GM12878 (cell line): Measurements from ENCODE around the gene LRRC61. TPM values are rescaled to one million over a fixed set of nuclear protein-coding genes. Genes with fewer than 3 reads are reported as not detected.

Source experiments
- ATAC-seq: fragments of 200-7000 bp; cut with Tn5 transposase; 3 replicates; pipeline ENCODE4 v1.9.1; 2020; ENCODE audit warnings: mild to moderate bottlenecking, moderate library complexity
- BruUV-seq: library from RNA; stranded (reverse); fragments of 400-500 nt; replicated peaks from 2 replicates; lab custom pipeline; 2021; lab: Mats Ljungman, UMichigan
- CTCF ChIA-PET: fragments of 300-600 bp; sonication (Branson Sonifier 250); formaldehyde crosslinking; extraction: SDS; loops from one replicate; lab custom pipeline; 2021; ENCODE audit warnings: inconsistent platforms; lab: Yijun Ruan, JAX
- POLR2A ChIA-PET: fragments of 350-600 bp; formaldehyde crosslinking; extraction: SDS; loops from one replicate; lab custom pipeline; 2021; ENCODE audit warnings: inconsistent platforms; lab: Charles Lee
- RAD21 ChIA-PET: fragments of 300-600 bp; sonication (Branson Sonifier 250); formaldehyde crosslinking; loops from one replicate; lab custom pipeline; 2023; ENCODE audit warnings: antibody characterized with exemption; ENCODE audit not compliant: unreplicated experiment; lab: Charles Lee
- SMC1A ChIA-PET: fragments of 300-600 bp; sonication (Branson Sonifier 250); formaldehyde crosslinking; loops from one replicate; lab custom pipeline; 2023; ENCODE audit not compliant: unreplicated experiment, uncharacterized antibody; lab: Charles Lee
- DNase-seq: peaks from one replicate; pipeline ENCODE4 v3.0.0-alpha.2; 2011; ENCODE audit warnings: low read depth, low spot score
- FAIRE-seq: peaks from 3 replicates; lab custom pipeline; 2011; peaks lifted over from hg19 to GRCh38; lab: Jason Lieb, UNC
- H2AFZ ChIP-seq: 2 replicates; pipeline ENCODE4 v1.6.0; 2011; ENCODE audit warnings: low read depth, low read length, control low read depth; ENCODE audit not compliant: control insufficient read depth
- H3K27ac ChIP-seq: 2 replicates; pipeline ENCODE4 v1.5.1; 2011; ENCODE audit warnings: control low read depth; ENCODE audit not compliant: control insufficient read depth, insufficient read depth
- H3K27me3 ChIP-seq, 2 experiments: replicated peaks in 1 of 2; 2 replicates each; pipeline versions ENCODE4 v1.6.0 to v1.6.1; 2011; ENCODE audit warnings: low read length in 1 of 2; ENCODE audit not compliant: control insufficient read depth in 2 of 2, insufficient read depth in 2 of 2
- H3K36me3 ChIP-seq, 2 experiments: 2 replicates each; pipeline ENCODE4 v1.5.1; 2011; ENCODE audit warnings: low read length in 1 of 2; ENCODE audit not compliant: control insufficient read depth in 2 of 2, insufficient read depth in 2 of 2
- H3K4me1 ChIP-seq: 2 replicates; pipeline ENCODE4 v1.6.1; 2011; ENCODE audit warnings: mild to moderate bottlenecking, low read length, moderate library complexity, mixed read lengths; ENCODE audit not compliant: control insufficient read depth, insufficient read depth
- H3K4me2 ChIP-seq: 2 replicates; pipeline ENCODE4 v1.6.0; 2011; ENCODE audit warnings: control low read depth; ENCODE audit not compliant: control insufficient read depth, insufficient read depth
- H3K4me3 ChIP-seq: fragments of 200-600 bp; sonication (generic); 2 replicates; pipeline ENCODE4 v1.5.1; 2016
- H3K79me2 ChIP-seq: 2 replicates; pipeline ENCODE4 v1.6.0; 2011; ENCODE audit warnings: low read length; ENCODE audit not compliant: control insufficient read depth, insufficient read depth
- H3K9ac ChIP-seq: 2 replicates; pipeline ENCODE4 v1.8.0; 2011; ENCODE audit warnings: low read length, control low read depth, mixed read lengths; ENCODE audit not compliant: control insufficient read depth, insufficient read depth
- H3K9me3 ChIP-seq: replicated peaks from 3 replicates; pipeline ENCODE4 v1.5.1; 2011; ENCODE audit warnings: mild to moderate bottlenecking, low read length; ENCODE audit not compliant: control insufficient read depth, insufficient read depth
- H4K20me1 ChIP-seq: 2 replicates; pipeline ENCODE4 v1.6.0; 2011; ENCODE audit not compliant: control insufficient read depth, insufficient read depth
- FOXK2 ChIP-seq: fragments of 450-650 bp; IDR thresholded peaks from 2 replicates; pipeline ENCODE4 v1.6.1; 2017; ENCODE audit warnings: mild to moderate bottlenecking, moderate library complexity
- JUNB ChIP-seq: IDR thresholded peaks from 2 replicates; pipeline ENCODE4 v1.6.1; 2016; ENCODE audit warnings: antibody characterized with exemption, mild to moderate bottlenecking
- JUND ChIP-seq: IDR thresholded peaks from 2 replicates; pipeline ENCODE4 v1.6.1; 2012; ENCODE audit warnings: low read depth, mild to moderate bottlenecking, low read length, improper control_type of control experiment, moderate library complexity
- NR2F1 ChIP-seq: fragments of 450-650 bp; conservative IDR thresholded peaks from 2 replicates; pipeline ENCODE4 v1.6.1; 2017; ENCODE audit warnings: mild to moderate bottlenecking
- SIX5 ChIP-seq: IDR thresholded peaks from 2 replicates; pipeline ENCODE4 v1.6.1; 2011; ENCODE audit warnings: mild to moderate bottlenecking, low read depth, low read length, moderate library complexity; ENCODE audit not compliant: severe bottlenecking
- SMAD5 ChIP-seq: IDR thresholded peaks from 2 replicates; pipeline ENCODE4 v1.6.1; 2016; ENCODE audit warnings: antibody characterized with exemption, low read depth
- SPI1 ChIP-seq: IDR thresholded peaks from 2 replicates; pipeline ENCODE4 v1.6.1; 2011; ENCODE audit warnings: low read depth, mild to moderate bottlenecking, low read length, moderate library complexity, borderline replicate concordance; ENCODE audit not compliant: insufficient read depth
- TAF1 ChIP-seq: IDR thresholded peaks from 2 replicates; pipeline ENCODE4 v1.6.1; 2011; ENCODE audit warnings: mild to moderate bottlenecking, low read depth, low read length, borderline replicate concordance
- WGBS: methylation state at CpG from one replicate; pipeline ENCODE4 v1.1.6; 2016; ENCODE audit warnings: low lambda C conversion rate; ENCODE audit not compliant: insufficient replicate concordance, insufficient coverage; ENCODE audit errors: missing lambda C conversion rate; 5-methylcytosine and 5-hydroxymethylcytosine counted together
- in situ Hi-C: fragments of 300-500 bp; cut with MboI; formaldehyde crosslinking; loops from 9 replicates; pipeline ENCODE4 v1.14.3; 2018; ENCODE audit warnings: mixed read lengths
- intact Hi-C: fragments of 100-400 bp; cut with micrococcal nuclease; formaldehyde crosslinking; loops from one replicate; pipeline ENCODE4 v1.14.2; 2022; ENCODE audit not compliant: unreplicated experiment
- polyA plus RNA-seq, 11 experiments: library from polyadenylated mRNA; depleted of rRNA in 4 of 11; unstranded in 6 of 11; stranded (reverse) in 5 of 11; fragments of >200 nt; fragmentation: Nextera tagmentation in 4 of 11; fragmentation: Illumina TruSeq in 1 of 11; extraction: Ambion mirVana in 4 of 11; extraction: Trizol in 1 of 11; gene quantifications; 1 replicate in 1 of 11; 2 replicates in 10 of 11; pipeline versions ENCODE4 v1.2.1 to v1.2.3, GENCODE V29; 2011 to 2016; ENCODE audit warnings: inconsistent platforms in 2 of 11, missing spikeins in 2 of 11, low read depth in 1 of 11
- total RNA-seq, 4 experiments: library from RNA; depleted of rRNA in 3 of 4; stranded (reverse); fragments of >200 nt in 3 of 4; fragmentation: Illumina TruSeq in 1 of 4; extraction: Trizol in 1 of 4; gene quantifications; 2 replicates each; pipeline versions ENCODE4 v1.2.1 to v1.2.3, GENCODE V29; 2013 to 2021
- TF ChIP-seq, protein P1 (sequence below): fragments of 450-650 bp; IDR thresholded peaks from 2 replicates; pipeline ENCODE4 v1.6.1; 2016; ENCODE audit warnings: mild to moderate bottlenecking
- TF ChIP-seq, protein P2 (sequence below): fragments of 450-650 bp; IDR thresholded peaks from 2 replicates; pipeline ENCODE4 v1.6.1; 2016; ENCODE audit warnings: mild to moderate bottlenecking
- TF ChIP-seq, protein P3 (sequence below): IDR thresholded peaks from 2 replicates; pipeline ENCODE4 v1.6.1; 2012; ENCODE audit warnings: low read depth, low read length, improper control_type of control experiment
- TF ChIP-seq, protein P4 (sequence below): IDR thresholded peaks from 2 replicates; pipeline ENCODE4 v1.6.1; 2012; ENCODE audit warnings: mild to moderate bottlenecking, low read depth, low read length

The LRRC61 gene
- total and polyA plus RNA-seq, 10 of the 15 experiments (the other 5 are each of a cell fraction or from before 2014, with no cell fraction given) = 1.4 to 54.2 (median 21.8) TPM

DNA sequence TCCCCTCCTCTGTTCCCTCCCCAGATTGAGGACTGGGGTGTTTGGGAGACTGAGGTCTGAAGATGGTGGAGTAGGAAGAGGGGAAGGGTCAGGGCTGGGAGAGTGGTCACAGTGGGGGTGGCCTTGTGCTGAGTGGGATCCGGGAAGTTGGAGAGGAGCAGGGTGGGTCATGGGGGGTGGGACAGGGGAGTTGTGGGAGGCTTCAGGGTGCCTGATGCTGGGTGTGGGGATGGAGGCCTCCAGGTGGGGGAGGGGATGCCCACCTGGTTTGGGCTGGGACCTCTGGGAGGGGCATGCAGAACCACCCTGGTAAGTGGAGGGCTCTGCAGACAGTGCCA, 58.6 kb downstream of the LRRC61 start:
- peak overlapping the region; percentile 82 for H3K4me2 ChIP-seq
- H3K4me1 ChIP-seq = peaks cover 64% of the 10 kb centered on the region
- no peaks in the 10 kb centered on the region for H3K9me3 ChIP-seq
- no CpG with 5 or more reads among the region's 1 CpG for WGBS
- RAD21 ChIA-PET = no interaction called here
- FAIRE-seq (no peak), DNase-seq (no peak), ATAC-seq (no peak)
- TF ChIP-seq SIX5 (no peak), SPI1 (no peak), SMAD5 (no peak), FOXK2 (no peak), TAF1 (no peak), NR2F1 (no peak), JUND (no peak), JUNB (no peak)
- TF ChIP-seq, protein P1, sequence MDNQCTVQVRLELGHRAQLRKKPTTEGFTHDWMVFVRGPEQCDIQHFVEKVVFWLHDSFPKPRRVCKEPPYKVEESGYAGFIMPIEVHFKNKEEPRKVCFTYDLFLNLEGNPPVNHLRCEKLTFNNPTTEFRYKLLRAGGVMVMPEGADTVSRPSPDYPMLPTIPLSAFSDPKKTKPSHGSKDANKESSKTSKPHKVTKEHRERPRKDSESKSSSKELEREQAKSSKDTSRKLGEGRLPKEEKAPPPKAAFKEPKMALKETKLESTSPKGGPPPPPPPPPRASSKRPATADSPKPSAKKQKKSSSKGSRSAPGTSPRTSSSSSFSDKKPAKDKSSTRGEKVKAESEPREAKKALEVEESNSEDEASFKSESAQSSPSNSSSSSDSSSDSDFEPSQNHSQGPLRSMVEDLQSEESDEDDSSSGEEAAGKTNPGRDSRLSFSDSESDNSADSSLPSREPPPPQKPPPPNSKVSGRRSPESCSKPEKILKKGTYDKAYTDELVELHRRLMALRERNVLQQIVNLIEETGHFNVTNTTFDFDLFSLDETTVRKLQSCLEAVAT = no peak
- TF ChIP-seq, protein P2, sequence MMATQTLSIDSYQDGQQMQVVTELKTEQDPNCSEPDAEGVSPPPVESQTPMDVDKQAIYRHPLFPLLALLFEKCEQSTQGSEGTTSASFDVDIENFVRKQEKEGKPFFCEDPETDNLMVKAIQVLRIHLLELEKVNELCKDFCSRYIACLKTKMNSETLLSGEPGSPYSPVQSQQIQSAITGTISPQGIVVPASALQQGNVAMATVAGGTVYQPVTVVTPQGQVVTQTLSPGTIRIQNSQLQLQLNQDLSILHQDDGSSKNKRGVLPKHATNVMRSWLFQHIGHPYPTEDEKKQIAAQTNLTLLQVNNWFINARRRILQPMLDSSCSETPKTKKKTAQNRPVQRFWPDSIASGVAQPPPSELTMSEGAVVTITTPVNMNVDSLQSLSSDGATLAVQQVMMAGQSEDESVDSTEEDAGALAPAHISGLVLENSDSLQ = no peak
- TF ChIP-seq, protein P3, sequence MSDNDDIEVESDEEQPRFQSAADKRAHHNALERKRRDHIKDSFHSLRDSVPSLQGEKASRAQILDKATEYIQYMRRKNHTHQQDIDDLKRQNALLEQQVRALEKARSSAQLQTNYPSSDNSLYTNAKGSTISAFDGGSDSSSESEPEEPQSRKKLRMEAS = no peak
- TF ChIP-seq, protein P4, sequence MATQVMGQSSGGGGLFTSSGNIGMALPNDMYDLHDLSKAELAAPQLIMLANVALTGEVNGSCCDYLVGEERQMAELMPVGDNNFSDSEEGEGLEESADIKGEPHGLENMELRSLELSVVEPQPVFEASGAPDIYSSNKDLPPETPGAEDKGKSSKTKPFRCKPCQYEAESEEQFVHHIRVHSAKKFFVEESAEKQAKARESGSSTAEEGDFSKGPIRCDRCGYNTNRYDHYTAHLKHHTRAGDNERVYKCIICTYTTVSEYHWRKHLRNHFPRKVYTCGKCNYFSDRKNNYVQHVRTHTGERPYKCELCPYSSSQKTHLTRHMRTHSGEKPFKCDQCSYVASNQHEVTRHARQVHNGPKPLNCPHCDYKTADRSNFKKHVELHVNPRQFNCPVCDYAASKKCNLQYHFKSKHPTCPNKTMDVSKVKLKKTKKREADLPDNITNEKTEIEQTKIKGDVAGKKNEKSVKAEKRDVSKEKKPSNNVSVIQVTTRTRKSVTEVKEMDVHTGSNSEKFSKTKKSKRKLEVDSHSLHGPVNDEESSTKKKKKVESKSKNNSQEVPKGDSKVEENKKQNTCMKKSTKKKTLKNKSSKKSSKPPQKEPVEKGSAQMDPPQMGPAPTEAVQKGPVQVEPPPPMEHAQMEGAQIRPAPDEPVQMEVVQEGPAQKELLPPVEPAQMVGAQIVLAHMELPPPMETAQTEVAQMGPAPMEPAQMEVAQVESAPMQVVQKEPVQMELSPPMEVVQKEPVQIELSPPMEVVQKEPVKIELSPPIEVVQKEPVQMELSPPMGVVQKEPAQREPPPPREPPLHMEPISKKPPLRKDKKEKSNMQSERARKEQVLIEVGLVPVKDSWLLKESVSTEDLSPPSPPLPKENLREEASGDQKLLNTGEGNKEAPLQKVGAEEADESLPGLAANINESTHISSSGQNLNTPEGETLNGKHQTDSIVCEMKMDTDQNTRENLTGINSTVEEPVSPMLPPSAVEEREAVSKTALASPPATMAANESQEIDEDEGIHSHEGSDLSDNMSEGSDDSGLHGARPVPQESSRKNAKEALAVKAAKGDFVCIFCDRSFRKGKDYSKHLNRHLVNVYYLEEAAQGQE = no peak
- no peak overlapping the region; the same call in 1 of the 2 replicates for H3K9ac ChIP-seq
- H3K4me3 ChIP-seq = peak overlapping the region; percentile 50; the same call in 1 of the 2 replicates
- peaks cover 0 to 3% of the 10 kb centered on the region in 2 experiments; a peak in 3 of 4 replicates for H3K36me3 ChIP-seq
- intact Hi-C loops (loop anchor here (2.0 kb wide), 1 partner anchor 19 kb away; no protein-coding TSS in a partner anchor), in situ Hi-C loops (no loop called here)
- no peaks in the 10 kb centered on the region for H3K27me3 ChIP-seq
- H4K20me1 ChIP-seq = no peaks in the 10 kb centered on the region; the same call in 1 of the 2 replicates
- H3K27ac ChIP-seq = peak overlapping the region; percentile 66
- POLR2A ChIA-PET = interaction anchor here (1.0 kb wide), 1 partner anchor 11 kb away, joined by 5 read pairs; no protein-coding TSS in a partner anchor
- CTCF ChIA-PET = no interaction called here
- peaks cover 58% of the 10 kb centered on the region for H3K79me2 ChIP-seq
- SMC1A ChIA-PET = interaction anchor here (2.6 to 4.7 kb wide), 2 partner anchors 20 to 25 kb away, joined by 12 to 37 read pairs; a partner anchor contains a TSS
- H2AFZ ChIP-seq = no peak overlapping the region
- BruUV-seq = no TSS peak
